Stomach (tissue), 19 donors: ENCODE measurements around the gene ANTKMT. TPM values are rescaled to one million over a fixed set of nuclear protein-coding genes. Genes with fewer than 3 reads are reported as not detected.
A peak's percentile ranks its signal among the peaks of the same experiment; 100 is the strongest.

Source experiments
- DNase-seq, 2 donors: peaks; one replicate each; pipeline versions ENCODE4 v3.0.0 to v3.0.0-alpha.2; 2013 to 2019
- H3K27ac ChIP-seq, 5 donors: fragments of 200-600 bp in 4 of 5; sonication (generic) in 4 of 5; one replicate each; pipeline ENCODE4 v1.5.1; 2013 to 2019; ENCODE audit warnings: mild to moderate bottlenecking in 1 of 5, moderate library complexity in 1 of 5
- H3K27me3 ChIP-seq, 3 donors: fragments of 200-600 bp; sonication (generic); one replicate each; pipeline ENCODE4 v1.5.1; 2017 to 2019; ENCODE audit warnings: mixed run types in 1 of 3
- H3K36me3 ChIP-seq, 4 donors: fragments of 200-600 bp; sonication (generic); 1 replicate in 3 of 4; 2 replicates in 1 of 4; pipeline ENCODE4 v1.5.1; 2016 to 2019
- H3K4me1 ChIP-seq, 4 donors: fragments of 200-600 bp; sonication (generic); one replicate each; pipeline ENCODE4 v1.5.1; 2016 to 2019
- H3K4me3 ChIP-seq, 4 donors: fragments of 200-600 bp; sonication (generic) in 3 of 4; one replicate each; pipeline ENCODE4 v1.5.1; 2016 to 2019; ENCODE audit warnings: mild to moderate bottlenecking in 1 of 4
- H3K9me3 ChIP-seq, 4 donors: fragments of 200-600 bp; sonication (generic); one replicate each; pipeline ENCODE4 v1.5.1; 2016 to 2019
- CTCF ChIP-seq, 7 experiments: fragments of 450-650 bp in 4 of 7; fragments of 200-600 bp in 3 of 7; sonication (generic) in 3 of 7; IDR thresholded peaks; one replicate each; pipeline ENCODE4 v1.5.1; 2016 to 2019; ENCODE audit warnings: antibody characterized with exemption in 7 of 7, control low read depth in 2 of 7, mild to moderate bottlenecking in 1 of 7
- EP300 ChIP-seq: sonication (generic); formaldehyde crosslinking; IDR thresholded peaks from one replicate; pipeline ENCODE4 v1.6.1; 2017; ENCODE audit warnings: antibody characterized with exemption
- POLR2A ChIP-seq, 4 donors: fragments of 450-650 bp; IDR thresholded peaks; one replicate each; pipeline ENCODE4 v1.6.1; 2016; ENCODE audit warnings: antibody characterized with exemption in 4 of 4, control low read depth in 2 of 4, mild to moderate bottlenecking in 1 of 4, moderate library complexity in 1 of 4
- POLR2AphosphoS5 ChIP-seq, 3 donors: sonication (generic); formaldehyde crosslinking; IDR thresholded peaks; one replicate each; pipeline ENCODE4 v1.6.1; 2016; ENCODE audit warnings: antibody characterized with exemption in 3 of 3
- WGBS, 5 donors: extraction: QIAGEN DNeasy Blood & Tissue Kit in 3 of 5; methylation state at CpG; one replicate each; pipeline versions ENCODE4 v1.1.5 to v1.1.7; 2013 to 2018; 5-methylcytosine and 5-hydroxymethylcytosine counted together
- intact Hi-C: fragments of 100-400 bp; cut with DNase I; formaldehyde crosslinking; loops from one replicate; pipeline ENCODE4 v1.15.1; 2023; ENCODE audit warnings: low total_unique reads
- long read RNA-seq, 10 donors: transcript quantifications; one replicate each; lab custom pipeline, GENCODE V29; 2026
- polyA plus RNA-seq, 3 donors: library from polyadenylated mRNA; stranded (reverse); fragments of 200-250 nt; gene quantifications; one replicate each; pipeline ENCODE4 v1.2.3, GENCODE V29; 2013
- total RNA-seq, 5 donors: library from RNA; depleted of rRNA; stranded (reverse); fragments of >200 nt; gene quantifications; one replicate each; pipeline versions ENCODE4 v1.1.0 to v1.2.3, GENCODE V29; 2014 to 2016
- donor health status: healthy with polysubstance abuse.
- donor health status: Bipolar disorder and iron deficiency.
- donor health status: healthy.

The ANTKMT gene, protein sequence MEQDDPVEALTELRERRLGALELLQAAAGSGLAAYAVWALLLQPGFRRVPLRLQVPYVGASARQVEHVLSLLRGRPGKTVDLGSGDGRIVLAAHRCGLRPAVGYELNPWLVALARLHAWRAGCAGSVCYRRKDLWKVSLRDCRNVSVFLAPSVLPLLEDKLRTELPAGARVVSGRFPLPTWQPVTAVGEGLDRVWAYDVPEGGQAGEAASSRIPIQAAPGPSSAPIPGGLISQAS
- total RNA-seq: 100 to 1,000 TPM in 1 of 5 donors, 10 to 100 TPM in 3, 1 to 10 TPM in 1; 9.7 to 602 (median 44.9) TPM
- polyA plus RNA-seq: 10 to 100 TPM; 35.9 to 65.0 (median 58.0) TPM
- long read RNA-seq, donor 1, partial matches to known transcripts: 0 of 4 reads
- long read RNA-seq, donor 1, other reads (novel, unspliced or antisense): 0 of 4 reads
- long read RNA-seq, donor 2, transcript FAM173A-207 (5 exons, 1,052 nt): major isoform, 7 of 12 reads
- long read RNA-seq, donor 2, partial matches to known transcripts: 0 of 12 reads
- long read RNA-seq, donor 2, other reads (novel, unspliced or antisense): 0 of 12 reads
- long read RNA-seq, donor 3, partial matches to known transcripts: 0 of 8 reads
- long read RNA-seq, donor 3, other reads (novel, unspliced or antisense): 0 of 8 reads
- long read RNA-seq, donor 4: 0 reads
- long read RNA-seq, donor 5, partial matches to known transcripts: 0 of 7 reads
- long read RNA-seq, donor 5, other reads (novel, unspliced or antisense): 0 of 7 reads
- long read RNA-seq, donor 6, transcript FAM173A-207 (5 exons, 1,052 nt): major isoform, 21 of 32 reads
- long read RNA-seq, donor 6, transcript FAM173A-201 (4 exons, 806 nt): minor isoform, 7 of 32 reads
- long read RNA-seq, donor 6, partial matches to known transcripts: 0 of 32 reads
- long read RNA-seq, donor 6, other reads (novel, unspliced or antisense): 0 of 32 reads
- long read RNA-seq, donor 7, transcript FAM173A-207 (5 exons, 1,052 nt): major isoform, 11 of 22 reads
- long read RNA-seq, donor 7, partial matches to known transcripts: 0 of 22 reads
- long read RNA-seq, donor 7, other reads (novel, unspliced or antisense): 0 of 22 reads
- long read RNA-seq, donor 8, transcript FAM173A-207 (5 exons, 1,052 nt): major isoform, 12 of 14 reads
- long read RNA-seq, donor 8, partial matches to known transcripts: 0 of 14 reads
- long read RNA-seq, donor 8, other reads (novel, unspliced or antisense): 0 of 14 reads
- long read RNA-seq, donor 9, partial matches to known transcripts: 0 of 7 reads
- long read RNA-seq, donor 9, other reads (novel, unspliced or antisense): 0 of 7 reads
- long read RNA-seq, donor 10, partial matches to known transcripts: 0 of 6 reads
- long read RNA-seq, donor 10, other reads (novel, unspliced or antisense): 0 of 6 reads

GRCh38 chr16:720990-721764, at the start of gene ANTKMT:
ANTKMT (plus strand) TSS chr16:721146; CDS start chr16:721275, 129 bp downstream.
- Histone ChIP-seq H3K27me3 (peaks cover 0 to 37% (median 0%) of the 10 kb centered on the region in 3 donors), H3K4me3 (peak within 1 kb of the TSS; percentile 63 to 88 (median 80)), H3K4me1 (peaks cover 26 to 58% (median 55%) of the 10 kb centered on the region in 4 donors), H3K9me3 (no peaks in the 10 kb centered on the region), H3K36me3 (peaks cover 0 to 14% (median 0%) of the 10 kb centered on the region in 4 donors), H3K27ac (peak within 1 kb of the TSS; percentile 88 to 94 (median 90))
- intact Hi-C loops: no loop called here
- TF ChIP-seq EP300 (no peak), POLR2AphosphoS5 (IDR thresholded peaks at IDR 0.05) (peak; percentile 22 to 74 (median 72))
- WGBS, 5 donors: 7 to 25% (median 10%) methylated on average over 23 to 106 of the region's 106 CpGs
- peak; percentile 89 to 96 for DNase-seq

GRCh38 chr16:671353-672131, 49.4 kb upstream of the ANTKMT start:
- intact Hi-C loops: no loop called here

DNA sequence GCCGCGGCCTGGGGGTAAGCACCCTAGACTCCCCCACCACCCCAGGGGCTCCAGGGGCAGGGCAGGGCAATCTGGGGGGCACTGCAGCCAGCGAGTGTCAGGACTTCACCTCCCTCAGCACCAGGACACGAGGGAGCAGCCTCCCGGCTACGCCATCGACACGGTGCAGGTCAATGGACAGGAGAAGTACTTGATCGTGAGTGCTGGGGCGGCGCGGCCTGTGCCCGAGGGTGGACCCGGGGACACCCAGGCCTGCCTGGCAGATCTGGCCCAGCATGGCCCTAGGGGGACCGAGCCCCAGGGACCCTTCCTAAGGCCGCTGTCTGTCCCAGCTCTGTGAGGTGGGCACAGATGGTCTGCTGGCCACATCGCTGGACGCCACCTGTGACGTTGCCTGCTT, 48.6 kb upstream of the ANTKMT start:
- no peaks in the 10 kb centered on the region for H3K9me3 ChIP-seq
- intact Hi-C loops: no loop called here
- no peak overlapping the region for H3K4me3 ChIP-seq
- DNase-seq: no peak
- no peak overlapping the region for H3K27ac ChIP-seq
- peaks cover 44 to 53% (median 52%) of the 10 kb centered on the region in 4 donors for H3K36me3 ChIP-seq
- no peak for TF ChIP-seq CTCF (IDR thresholded peaks at IDR 0.05)
- no peak for TF ChIP-seq POLR2AphosphoS5 (IDR thresholded peaks at IDR 0.05)
- TF ChIP-seq POLR2A (IDR thresholded peaks at IDR 0.05): no peak
- no peak for TF ChIP-seq EP300
- H3K4me1 ChIP-seq: peaks cover 39 to 61% (median 52%) of the 10 kb centered on the region in 4 donors
- peaks cover 0 to 18% (median 0%) of the 10 kb centered on the region in 3 donors for H3K27me3 ChIP-seq
- 83 to 92% (median 90%) methylated on average over 6 to 19 of the region's 19 CpGs for WGBS, 5 donors

More at GRCh38 chr16:671353-672131, 49.4 kb upstream of the ANTKMT start:
- H3K9me3 ChIP-seq: no peaks in the 10 kb centered on the region
- H3K27me3 ChIP-seq: peaks cover 0 to 17% (median 0%) of the 10 kb centered on the region in 3 donors
- H3K27ac ChIP-seq: no peak overlapping the region
- TF ChIP-seq EP300: no peak
- H3K4me1 ChIP-seq: peaks cover 41 to 58% (median 48%) of the 10 kb centered on the region in 4 donors
- no peak overlapping the region for H3K4me3 ChIP-seq
- DNase-seq: no peak
- 81 to 90% (median 85%) methylated on average over 22 to 40 of the region's 40 CpGs for WGBS, 5 donors
- peaks cover 44 to 53% (median 52%) of the 10 kb centered on the region in 4 donors for H3K36me3 ChIP-seq

- WGBS, 5 donors: 92 to 95% (median 94%) methylated on average over 9 to 21 of the region's 21 CpGs
- no peak for DNase-seq
- H3K9me3 ChIP-seq: no peaks in the 10 kb centered on the region
- peaks cover 35 to 60% (median 52%) of the 10 kb centered on the region in 4 donors for H3K4me1 ChIP-seq
- no peak overlapping the region for H3K27ac ChIP-seq
- peaks cover 0 to 18% (median 0%) of the 10 kb centered on the region in 3 donors for H3K27me3 ChIP-seq
- intact Hi-C loops: no loop called here
- H3K36me3 ChIP-seq: peaks cover 44 to 53% (median 52%) of the 10 kb centered on the region in 4 donors
- no peak overlapping the region for H3K4me3 ChIP-seq
- TF ChIP-seq CTCF (IDR thresholded peaks at IDR 0.05) (no peak), EP300 (no peak), POLR2AphosphoS5 (IDR thresholded peaks at IDR 0.05) (no peak), POLR2A (IDR thresholded peaks at IDR 0.05) (no peak)
Measured at GRCh38 chr16:672851-673250, 48.1 kb upstream of the ANTKMT start.
